PFSK-1 (cell line): ENCODE results near the gene PTPRM.

ENCODE experiments used
- POLR2AphosphoS5 ChIP-seq: IDR thresholded peaks from 2 replicates; pipeline ENCODE4 v1.6.1; 2012; ENCODE audit warnings: low read depth, mild to moderate bottlenecking, control low read depth, low read length, moderate library complexity
- SIN3A ChIP-seq: IDR thresholded peaks from 2 replicates; pipeline ENCODE4 v1.6.1; 2012; ENCODE audit warnings: mild to moderate bottlenecking, low read length, moderate library complexity, borderline replicate concordance; ENCODE audit not compliant: insufficient read depth
- TAF1 ChIP-seq: IDR thresholded peaks from 2 replicates; pipeline ENCODE4 v1.6.1; 2012; ENCODE audit warnings: low read length, control low read depth, borderline replicate concordance; ENCODE audit not compliant: insufficient read depth

DNA sequence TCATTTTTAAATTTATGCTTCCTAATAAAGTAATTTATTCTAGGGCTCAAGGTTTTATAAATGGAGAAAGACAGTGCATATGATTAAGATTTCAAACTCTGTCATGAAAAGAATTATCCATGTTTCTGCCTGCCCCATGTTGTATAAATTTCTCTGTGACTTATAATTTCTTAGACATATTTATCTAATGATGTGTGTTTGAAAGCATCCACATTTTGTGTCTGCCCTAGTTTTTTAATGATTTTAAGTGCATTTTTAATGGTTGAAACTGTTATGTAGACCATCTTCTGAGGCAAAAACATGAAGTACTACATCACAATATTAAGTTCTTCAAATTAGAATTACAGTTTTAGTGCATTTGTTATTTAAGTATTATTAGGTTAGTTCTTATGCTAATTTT, 71.2 kb downstream of the PTPRM start:
- TF ChIP-seq SIN3A (no peak), POLR2AphosphoS5 (no peak), TAF1 (no peak)
